ENCODE measurements around the gene SMPD3.

DNA sequence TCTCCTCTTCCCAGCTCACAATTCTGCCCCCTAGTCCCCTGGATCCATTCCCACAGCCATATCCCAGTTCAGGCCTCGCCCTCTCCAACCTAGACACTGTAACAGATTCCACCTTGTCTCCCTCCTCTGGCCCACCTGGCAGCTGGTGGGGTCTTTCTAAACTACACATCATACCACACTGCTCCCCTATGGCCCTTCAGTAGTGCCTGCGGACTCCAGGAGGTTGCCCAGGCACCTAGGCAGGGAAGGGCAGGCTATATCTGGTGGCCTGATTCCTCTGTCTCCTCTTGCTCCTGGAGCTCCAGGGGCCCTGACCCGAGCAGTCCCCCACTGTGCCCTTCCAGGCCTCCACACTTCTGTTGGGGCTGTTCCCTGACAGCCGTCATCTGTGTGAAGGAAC lies 64.5 kb downstream of the SMPD3 start:
- TF ChIP-seq, protein P1, sequence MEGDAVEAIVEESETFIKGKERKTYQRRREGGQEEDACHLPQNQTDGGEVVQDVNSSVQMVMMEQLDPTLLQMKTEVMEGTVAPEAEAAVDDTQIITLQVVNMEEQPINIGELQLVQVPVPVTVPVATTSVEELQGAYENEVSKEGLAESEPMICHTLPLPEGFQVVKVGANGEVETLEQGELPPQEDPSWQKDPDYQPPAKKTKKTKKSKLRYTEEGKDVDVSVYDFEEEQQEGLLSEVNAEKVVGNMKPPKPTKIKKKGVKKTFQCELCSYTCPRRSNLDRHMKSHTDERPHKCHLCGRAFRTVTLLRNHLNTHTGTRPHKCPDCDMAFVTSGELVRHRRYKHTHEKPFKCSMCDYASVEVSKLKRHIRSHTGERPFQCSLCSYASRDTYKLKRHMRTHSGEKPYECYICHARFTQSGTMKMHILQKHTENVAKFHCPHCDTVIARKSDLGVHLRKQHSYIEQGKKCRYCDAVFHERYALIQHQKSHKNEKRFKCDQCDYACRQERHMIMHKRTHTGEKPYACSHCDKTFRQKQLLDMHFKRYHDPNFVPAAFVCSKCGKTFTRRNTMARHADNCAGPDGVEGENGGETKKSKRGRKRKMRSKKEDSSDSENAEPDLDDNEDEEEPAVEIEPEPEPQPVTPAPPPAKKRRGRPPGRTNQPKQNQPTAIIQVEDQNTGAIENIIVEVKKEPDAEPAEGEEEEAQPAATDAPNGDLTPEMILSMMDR (IDR thresholded peaks at IDR 0.05) = no peak
- no peak for TF ChIP-seq POLR2A (IDR thresholded peaks at IDR 0.05)
